Adrenal gland (tissue), 12 donors: ENCODE results near the gene LILRB1. TPM values are rescaled to one million over a fixed set of nuclear protein-coding genes. Genes with fewer than 3 reads are reported as not detected.
"Not testable (repeated sequence)": the region's sequence is repeated elsewhere in the genome, so short reads cannot be mapped to it uniquely, and the experiment has no call there.

Experiments used
- DNase-seq, 7 donors: peaks; one replicate each; pipeline ENCODE4 v3.0.0-alpha.2; 2019 to 2020
- H3K27ac ChIP-seq, 5 donors: fragments of 200-600 bp; sonication (generic) in 4 of 5; 1 replicate in 3 of 5; 2 replicates in 2 of 5; pipeline versions ENCODE4 v1.5.1 to v1.8.0; 2016 to 2020; ENCODE audit warnings: mild to moderate bottlenecking in 1 of 5
- H3K27me3 ChIP-seq: fragments of 200-600 bp; 2 replicates; pipeline ENCODE4 v1.8.0; 2021
- H3K36me3 ChIP-seq, 2 donors: fragments of 200-600 bp; replicated peaks in 1 of 2; 1 replicate in 1 of 2; 2 replicates in 1 of 2; pipeline versions ENCODE4 v1.5.1 to v1.8.0; 2018 to 2022
- H3K4me1 ChIP-seq, 2 donors: fragments of 200-600 bp; replicated peaks in 1 of 2; 1 replicate in 1 of 2; 2 replicates in 1 of 2; pipeline versions ENCODE4 v1.5.1 to v1.8.0; 2018 to 2021
- H3K4me3 ChIP-seq, 4 donors: fragments of 200-600 bp; sonication (generic) in 3 of 4; one replicate each; pipeline ENCODE4 v1.5.1; 2016 to 2018
- H3K9me3 ChIP-seq, 3 donors: fragments of 200-600 bp; sonication (generic) in 1 of 3; replicated peaks in 1 of 3; 1 replicate in 2 of 3; 2 replicates in 1 of 3; pipeline versions ENCODE4 v1.5.1 to v1.8.0; 2016 to 2021
- POLR2A ChIP-seq, 2 donors: fragments of 450-650 bp; IDR thresholded peaks; one replicate each; pipeline ENCODE4 v1.6.1; 2017; ENCODE audit warnings: antibody characterized with exemption in 2 of 2, mild to moderate bottlenecking in 2 of 2, moderate library complexity in 1 of 2
- WGBS, 4 donors: extraction: QIAGEN DNeasy Blood & Tissue Kit in 2 of 4; methylation state at CpG; one replicate each; pipeline versions ENCODE4 v1.1.5 to v1.1.7; 2013 to 2017; 5-methylcytosine and 5-hydroxymethylcytosine counted together
- intact Hi-C, 2 donors: fragments of 100-400 bp; cut with DNase I; formaldehyde crosslinking; loops; one replicate each; pipeline versions ENCODE4 v1.14.1 to v1.15.0; 2022 to 2023
- polyA plus RNA-seq, 3 donors: library from polyadenylated mRNA; stranded (reverse); fragments of 200-250 nt in 2 of 3; fragments of 350-450 nt in 1 of 3; fragmentation: Illumina TruSeq in 1 of 3; extraction: RNeasy Lipid Tissue Mini Kit (QIAGEN cat#74804) in 1 of 3; gene quantifications; one replicate each; pipeline ENCODE4 v1.2.3, GENCODE V29; 2013 to 2014
- total RNA-seq, 9 donors: library from RNA; depleted of rRNA in 4 of 9; stranded (reverse); fragments of >200 nt in 4 of 9; fragments of 120-200 nt in 1 of 9; fragmentation: NEBNext Ultra II Directional in 1 of 9; extraction: Animal tissue kit (Norgen Biotek cat#: 25700) in 1 of 9; gene quantifications; one replicate each; pipeline versions ENCODE4 v1.1.0 to v1.2.4, GENCODE V29; 2013 to 2023
- TF ChIP-seq, protein P1 (sequence below), 6 experiments: fragments of 450-650 bp in 4 of 6; fragments of 200-600 bp in 2 of 6; sonication (generic) in 1 of 6; IDR thresholded peaks; 1 replicate in 5 of 6; 2 replicates in 1 of 6; pipeline versions ENCODE4 v1.5.1 to v1.8.0; 2016 to 2021; ENCODE audit warnings: antibody characterized with exemption in 6 of 6, mild to moderate bottlenecking in 2 of 6, moderate library complexity in 1 of 6
- donor health status: healthy with polysubstance abuse.
- donor health status: Bipolar disorder and iron deficiency.
- donor health status: DM: yes; HTN: yes; CAD: no.
- donor health status: DM: no; HTN: no; CAD: no.
- donor health status: DM: no; HTN: no; CAD: no.
- donor health status: DM: yes; HTN: yes; CAD: no.

Gene LILRB1
- total and polyA plus RNA-seq, 12 donors: 0.36 to 20.2 (median 7.9) TPM

DNA sequence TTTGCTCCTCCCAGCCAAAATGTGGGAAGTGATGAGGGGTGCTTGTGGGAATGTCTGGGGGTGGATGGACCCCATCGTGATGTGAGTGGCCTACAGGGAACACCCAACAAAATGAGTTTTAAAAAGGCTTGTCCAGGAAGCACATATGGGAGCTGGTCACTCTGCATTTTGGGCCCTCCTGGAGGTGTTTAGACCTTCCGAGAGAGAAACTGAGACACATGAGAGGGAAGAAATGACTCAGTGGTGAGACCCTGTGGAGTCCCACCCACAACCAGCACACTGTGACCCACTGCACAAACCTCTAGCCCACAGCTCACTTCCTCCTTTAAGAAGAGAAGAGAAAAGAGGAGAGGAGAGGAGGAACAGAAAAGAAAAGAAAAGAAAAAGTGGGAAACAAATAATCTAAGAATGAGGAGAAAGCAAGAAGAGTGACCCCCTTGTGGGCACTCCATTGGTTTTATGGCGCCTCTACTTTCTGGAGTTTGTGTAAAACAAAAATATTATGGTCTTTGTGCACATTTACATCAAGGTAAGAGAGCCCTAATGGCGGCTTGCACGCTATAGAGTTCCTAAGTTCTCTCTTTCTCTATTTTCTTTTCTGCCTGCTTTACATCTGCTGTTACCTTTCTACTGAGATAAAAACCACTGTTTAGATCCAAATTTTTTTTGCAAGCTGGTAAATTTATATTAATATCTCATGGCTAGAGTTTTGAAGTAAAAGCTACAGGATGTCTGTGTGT is 13.3 kb upstream of the LILRB1 start:
- Histone ChIP-seq H3K9me3 (no peaks in the 10 kb centered on the region), H3K4me3 (no peak overlapping the region), H3K27me3 (no peaks in the 10 kb centered on the region), H3K27ac (no peak overlapping the region), H3K4me1 (no peaks in the 10 kb centered on the region), H3K36me3 (no peaks in the 10 kb centered on the region)
- no peak for TF ChIP-seq POLR2A (IDR thresholded peaks at IDR 0.05)
- TF ChIP-seq, protein P1, sequence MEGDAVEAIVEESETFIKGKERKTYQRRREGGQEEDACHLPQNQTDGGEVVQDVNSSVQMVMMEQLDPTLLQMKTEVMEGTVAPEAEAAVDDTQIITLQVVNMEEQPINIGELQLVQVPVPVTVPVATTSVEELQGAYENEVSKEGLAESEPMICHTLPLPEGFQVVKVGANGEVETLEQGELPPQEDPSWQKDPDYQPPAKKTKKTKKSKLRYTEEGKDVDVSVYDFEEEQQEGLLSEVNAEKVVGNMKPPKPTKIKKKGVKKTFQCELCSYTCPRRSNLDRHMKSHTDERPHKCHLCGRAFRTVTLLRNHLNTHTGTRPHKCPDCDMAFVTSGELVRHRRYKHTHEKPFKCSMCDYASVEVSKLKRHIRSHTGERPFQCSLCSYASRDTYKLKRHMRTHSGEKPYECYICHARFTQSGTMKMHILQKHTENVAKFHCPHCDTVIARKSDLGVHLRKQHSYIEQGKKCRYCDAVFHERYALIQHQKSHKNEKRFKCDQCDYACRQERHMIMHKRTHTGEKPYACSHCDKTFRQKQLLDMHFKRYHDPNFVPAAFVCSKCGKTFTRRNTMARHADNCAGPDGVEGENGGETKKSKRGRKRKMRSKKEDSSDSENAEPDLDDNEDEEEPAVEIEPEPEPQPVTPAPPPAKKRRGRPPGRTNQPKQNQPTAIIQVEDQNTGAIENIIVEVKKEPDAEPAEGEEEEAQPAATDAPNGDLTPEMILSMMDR (IDR thresholded peaks at IDR 0.05): no peak
- DNase-seq: peak in 1 of 7 donors; percentile 45
- intact Hi-C loops: no loop called here
- 42 to 62% (median 52%) methylated on average over 5 of the region's 5 CpGs for WGBS, 4 donors

- TF ChIP-seq, protein P1 (IDR thresholded peaks at IDR 0.05): no peak
- TF ChIP-seq POLR2A (IDR thresholded peaks at IDR 0.05): no peak
- no peaks in the 10 kb centered on the region for H3K27me3 ChIP-seq
- H3K4me3 ChIP-seq: no peak overlapping the region
- WGBS, 4 donors: 62 to 78% (median 69%) methylated on average over 4 of the region's 4 CpGs
- H3K4me1 ChIP-seq: no peaks in the 10 kb centered on the region
- H3K9me3 ChIP-seq: no peaks in the 10 kb centered on the region
- intact Hi-C loops: no loop called here
- DNase-seq: no peak
- H3K36me3 ChIP-seq: no peaks in the 10 kb centered on the region
- H3K27ac ChIP-seq: no peak overlapping the region
These were observed 9.8 kb upstream of the LILRB1 start for GRCh38 chr19:54620464-54620863.

DNA sequence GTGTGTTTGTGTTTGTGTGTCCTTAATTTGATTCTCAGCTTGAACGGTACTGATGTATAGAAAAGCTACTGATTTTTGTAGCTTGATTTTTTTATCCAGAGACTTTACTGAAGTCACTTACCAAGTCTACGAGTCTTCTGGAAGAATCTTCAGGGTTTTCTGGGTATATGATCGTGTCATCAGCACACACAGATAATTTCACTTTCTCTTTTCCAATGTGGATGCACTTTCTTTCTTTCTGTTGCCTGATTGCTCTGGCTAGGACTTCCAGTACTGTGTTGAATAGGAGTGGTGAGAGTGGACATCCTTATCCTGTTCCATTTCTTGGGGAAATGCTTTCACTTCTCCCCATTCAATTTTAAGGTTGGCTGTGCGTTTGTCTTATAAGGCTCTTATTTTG is 7.9 kb upstream of the LILRB1 start:
- WGBS, 4 donors: 49 to 59% (median 57%) methylated on average over 4 of the region's 4 CpGs
- no peaks in the 10 kb centered on the region for H3K4me1 ChIP-seq
- no peak overlapping the region for H3K4me3 ChIP-seq
- no peak for DNase-seq
- intact Hi-C loops: no loop called here
- no peaks in the 10 kb centered on the region for H3K27me3 ChIP-seq
- H3K27ac ChIP-seq: no peak overlapping the region
- H3K9me3 ChIP-seq: no peaks in the 10 kb centered on the region
- TF ChIP-seq, protein P1 (IDR thresholded peaks at IDR 0.05): no peak
- no peak for TF ChIP-seq POLR2A (IDR thresholded peaks at IDR 0.05)
- H3K36me3 ChIP-seq: no peaks in the 10 kb centered on the region

- H3K9me3 ChIP-seq, H3K36me3 ChIP-seq, H3K27me3 ChIP-seq, H3K27ac ChIP-seq, H3K4me1 ChIP-seq, DNase-seq, intact Hi-C loops, H3K4me3 ChIP-seq: not testable (repeated sequence)
- WGBS, 4 donors: 67 to 100% (median 68%) methylated on average over 1 to 10 of the region's 10 CpGs; no CpG with 5 or more reads in 1 of the 4 donors
These were observed 6.0 kb upstream of the LILRB1 start for GRCh38 chr19:54624234-54624633.

DNA sequence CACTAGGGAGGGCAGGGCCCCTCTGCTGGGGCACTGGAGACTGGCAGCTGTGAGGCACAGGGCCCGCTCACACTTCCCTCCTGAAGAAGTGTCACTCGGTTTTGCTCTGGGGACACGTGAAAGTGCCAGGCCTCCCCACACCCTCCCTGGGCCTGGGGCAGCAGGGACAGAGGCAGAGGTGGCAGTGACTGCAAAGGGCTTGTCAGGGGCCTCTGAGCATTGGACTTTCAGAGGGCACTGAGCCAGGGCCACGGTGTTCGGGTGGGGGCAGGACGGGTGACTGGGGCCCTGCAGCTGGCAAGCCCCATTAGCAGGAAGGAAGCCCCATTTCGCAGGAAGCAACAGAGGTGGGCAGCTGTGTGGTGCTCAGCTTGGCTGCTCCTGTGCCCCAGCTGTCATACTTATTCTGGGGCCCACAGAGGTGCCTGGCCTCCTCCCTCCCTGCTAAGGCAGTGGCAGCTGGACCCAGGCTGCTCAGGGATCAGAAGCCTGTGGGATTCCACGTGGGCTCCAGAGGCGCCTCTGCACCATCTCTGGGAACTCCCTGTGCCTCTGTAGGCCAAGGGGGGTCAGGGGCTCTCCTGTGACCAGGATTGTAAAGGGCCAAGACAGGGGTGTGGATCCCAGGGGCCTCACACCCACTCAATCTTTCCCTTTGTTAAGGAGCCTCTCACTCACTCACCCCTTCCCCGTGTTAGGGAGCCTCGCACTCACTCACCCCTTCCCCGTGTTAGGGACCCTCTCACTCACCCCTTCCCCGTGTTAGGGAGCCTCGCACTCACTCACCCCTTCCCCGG is 5.2 kb upstream of the LILRB1 start:
- WGBS, 4 donors: 66 to 90% (median 79%) methylated on average over 6 to 10 of the region's 15 CpGs
- H3K27me3 ChIP-seq, H3K4me3 ChIP-seq, H3K36me3 ChIP-seq, DNase-seq, intact Hi-C loops, H3K9me3 ChIP-seq, H3K27ac ChIP-seq, H3K4me1 ChIP-seq: not testable (repeated sequence)
